ENCODE results near the gene PRKAA1.

DNA sequence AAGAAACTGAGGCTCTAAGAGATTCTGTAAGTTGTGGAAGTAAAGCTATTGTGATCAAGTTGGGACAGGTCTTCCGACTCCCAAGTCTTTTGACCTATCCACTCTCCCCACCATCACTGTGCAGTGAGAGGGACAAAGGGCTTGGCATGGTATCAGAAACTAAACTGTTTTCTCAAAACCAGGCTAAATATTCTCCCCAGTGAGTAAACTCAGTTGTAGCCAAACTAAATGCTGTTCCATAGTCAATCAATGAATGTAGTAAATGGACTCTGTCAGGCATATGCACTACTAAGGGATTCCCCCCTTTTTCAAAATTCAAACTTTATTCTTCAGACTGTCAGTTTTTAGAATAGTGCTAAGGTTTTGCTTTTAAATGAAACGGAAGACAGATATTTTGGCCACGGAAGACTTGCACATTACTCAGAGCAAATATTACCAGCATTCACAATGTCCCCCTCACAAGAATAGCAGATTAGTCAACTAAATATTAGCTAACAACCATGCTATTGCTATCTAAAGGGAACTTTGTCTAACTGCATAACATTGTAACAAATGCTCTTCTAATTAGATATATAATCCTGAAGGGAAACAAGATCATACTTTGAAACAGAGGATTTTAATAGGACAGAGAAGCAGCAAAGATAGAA, 7.1 kb downstream of the PRKAA1 start:
- TF ChIP-seq POLR2A (IDR thresholded peaks at IDR 0.05) (no peak), POLR2AphosphoS5 (IDR thresholded peaks at IDR 0.05) (no peak)
- TF ChIP-seq, protein P1, sequence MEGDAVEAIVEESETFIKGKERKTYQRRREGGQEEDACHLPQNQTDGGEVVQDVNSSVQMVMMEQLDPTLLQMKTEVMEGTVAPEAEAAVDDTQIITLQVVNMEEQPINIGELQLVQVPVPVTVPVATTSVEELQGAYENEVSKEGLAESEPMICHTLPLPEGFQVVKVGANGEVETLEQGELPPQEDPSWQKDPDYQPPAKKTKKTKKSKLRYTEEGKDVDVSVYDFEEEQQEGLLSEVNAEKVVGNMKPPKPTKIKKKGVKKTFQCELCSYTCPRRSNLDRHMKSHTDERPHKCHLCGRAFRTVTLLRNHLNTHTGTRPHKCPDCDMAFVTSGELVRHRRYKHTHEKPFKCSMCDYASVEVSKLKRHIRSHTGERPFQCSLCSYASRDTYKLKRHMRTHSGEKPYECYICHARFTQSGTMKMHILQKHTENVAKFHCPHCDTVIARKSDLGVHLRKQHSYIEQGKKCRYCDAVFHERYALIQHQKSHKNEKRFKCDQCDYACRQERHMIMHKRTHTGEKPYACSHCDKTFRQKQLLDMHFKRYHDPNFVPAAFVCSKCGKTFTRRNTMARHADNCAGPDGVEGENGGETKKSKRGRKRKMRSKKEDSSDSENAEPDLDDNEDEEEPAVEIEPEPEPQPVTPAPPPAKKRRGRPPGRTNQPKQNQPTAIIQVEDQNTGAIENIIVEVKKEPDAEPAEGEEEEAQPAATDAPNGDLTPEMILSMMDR (IDR thresholded peaks at IDR 0.05): no peak
